Prostate gland (tissue), 2 donors: ENCODE measurements around the gene NKIRAS1.

Experiments used
- POLR2AphosphoS5 ChIP-seq: sonication (generic); formaldehyde crosslinking; IDR thresholded peaks from one replicate; pipeline ENCODE4 v1.6.1; 2017; ENCODE audit warnings: antibody characterized with exemption
- TF ChIP-seq, protein P1 (sequence below), 4 experiments: fragments of 200-600 bp in 2 of 4; fragments of 450-650 bp in 2 of 4; sonication (generic) in 2 of 4; IDR thresholded peaks; 1 replicate in 3 of 4; 2 replicates in 1 of 4; pipeline ENCODE4 v1.5.1; 2016 to 2019; ENCODE audit warnings: antibody characterized with exemption in 4 of 4, mild to moderate bottlenecking in 2 of 4, moderate library complexity in 2 of 4

DNA sequence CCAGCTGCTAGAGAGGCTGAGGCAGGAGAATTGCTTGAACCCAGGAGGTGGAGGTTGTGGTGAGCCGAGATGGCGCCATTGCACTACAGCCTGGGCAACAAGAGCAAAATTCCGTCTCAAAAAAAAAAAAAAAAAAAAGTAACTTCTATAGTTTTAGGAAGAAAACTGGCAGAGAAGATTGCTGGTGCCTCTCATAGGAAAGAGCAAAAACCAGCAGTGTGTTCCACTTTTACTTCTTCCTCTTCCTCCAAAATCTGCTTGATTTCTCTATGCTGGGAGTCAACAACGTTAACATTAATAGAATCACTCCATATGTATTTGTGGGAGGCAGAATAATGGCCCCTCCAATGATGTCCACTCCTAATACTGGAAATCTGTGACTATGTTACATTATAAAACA, 15.8 kb upstream of the NKIRAS1 start:
- TF ChIP-seq, protein P1, sequence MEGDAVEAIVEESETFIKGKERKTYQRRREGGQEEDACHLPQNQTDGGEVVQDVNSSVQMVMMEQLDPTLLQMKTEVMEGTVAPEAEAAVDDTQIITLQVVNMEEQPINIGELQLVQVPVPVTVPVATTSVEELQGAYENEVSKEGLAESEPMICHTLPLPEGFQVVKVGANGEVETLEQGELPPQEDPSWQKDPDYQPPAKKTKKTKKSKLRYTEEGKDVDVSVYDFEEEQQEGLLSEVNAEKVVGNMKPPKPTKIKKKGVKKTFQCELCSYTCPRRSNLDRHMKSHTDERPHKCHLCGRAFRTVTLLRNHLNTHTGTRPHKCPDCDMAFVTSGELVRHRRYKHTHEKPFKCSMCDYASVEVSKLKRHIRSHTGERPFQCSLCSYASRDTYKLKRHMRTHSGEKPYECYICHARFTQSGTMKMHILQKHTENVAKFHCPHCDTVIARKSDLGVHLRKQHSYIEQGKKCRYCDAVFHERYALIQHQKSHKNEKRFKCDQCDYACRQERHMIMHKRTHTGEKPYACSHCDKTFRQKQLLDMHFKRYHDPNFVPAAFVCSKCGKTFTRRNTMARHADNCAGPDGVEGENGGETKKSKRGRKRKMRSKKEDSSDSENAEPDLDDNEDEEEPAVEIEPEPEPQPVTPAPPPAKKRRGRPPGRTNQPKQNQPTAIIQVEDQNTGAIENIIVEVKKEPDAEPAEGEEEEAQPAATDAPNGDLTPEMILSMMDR (IDR thresholded peaks at IDR 0.05) = no peak
- no peak for TF ChIP-seq POLR2AphosphoS5
